K562 treated with DMSO at 1 percent for 24 hours (cell line): Measurements from ENCODE around the gene APOL6. TPM values are rescaled to one million over a fixed set of nuclear protein-coding genes. Genes with fewer than 3 reads are reported as not detected.

Experiments
- total RNA-seq: library from RNA; unstranded; fragments of 300-600 nt; gene quantifications from 2 replicates; pipeline ENCODE4 v1.2.3, GENCODE V29; 2022; ENCODE audit warnings: low read depth; ENCODE audit not compliant: insufficient read depth

Gene APOL6
- total RNA-seq, result 6.9 and 8.5 TPM in 2 replicates

GRCh38 chr22:35648066-35649025 lies at the start of gene APOL6:
APOL6 (plus strand) TSS chr22:35648446; CDS start chr22:35656426, 7,980 bp downstream.

GRCh38 chr22:35617137-35617755 lies 31.0 kb upstream of the APOL6 start, which contains the start of gene MB:
MB (minus strand) TSS chr22:35617329; CDS start chr22:35617257, 72 bp downstream.

DNA sequence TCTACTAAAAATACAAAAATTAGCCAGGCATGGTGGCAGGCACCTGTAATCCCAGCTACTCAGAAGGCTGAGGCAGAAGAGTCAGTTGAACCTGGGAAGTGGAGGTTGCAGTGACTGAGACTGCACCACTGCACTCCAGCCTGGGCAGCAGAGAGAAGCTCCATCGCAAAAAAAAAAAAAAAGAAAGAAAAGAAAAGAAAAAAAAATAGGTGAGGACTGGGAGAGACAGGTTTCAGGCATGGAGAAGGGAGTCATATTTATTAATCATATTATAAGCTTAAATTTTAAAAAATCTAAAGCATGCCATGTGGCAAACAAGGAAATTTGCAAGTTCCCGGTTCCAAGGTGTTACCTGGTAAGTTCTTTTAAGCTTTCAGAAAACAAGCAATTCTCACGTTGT lies 69.3 kb downstream of the APOL6 start, which contains the start of gene APOL5:
Gene APOL5 (plus strand): TSS at position 301 of the 400 bp plus-strand sequence. CDS start 0 bp downstream, at position 301.

Other genes with a start within 250 kb of the APOL6 start
- 96.2 and 107 TPM in 2 replicates for gene MCM5, start 248.3 kb upstream of the APOL6 start, total RNA-seq
- gene RASD2, start 107.6 kb upstream of the APOL6 start, total RNA-seq, result 0.21 TPM in 1 of 2 replicates, not detected in the other
- not detected in 2 replicates for gene MB, start 31.1 kb upstream of the APOL6 start, total RNA-seq
- not detected in 2 replicates for gene APOL5, start 69.4 kb downstream of the APOL6 start, total RNA-seq